ENCODE measurements around the gene CALR. TPM values are rescaled to one million over a fixed set of nuclear protein-coding genes. Genes with fewer than 3 reads are reported as not detected.

Gene CALR
- 499 to 569 TPM (median 524 TPM) in 5 replicates for total RNA-seq (2022; extraction: Qiagen RNA extraction; ENCODE audit: low read depth)

GRCh38 chr19:12937927-12938778, at the start of gene CALR:
CALR (plus strand) TSS chr19:12938609; CDS start chr19:12938680, 71 bp downstream.

GRCh38 chr19:12890787-12891552, 47.4 kb upstream of the CALR start, which contains the start of gene GCDH:
GCDH (plus strand) TSS chr19:12891160; CDS start chr19:12891305, 145 bp downstream.

GRCh38 chr19:12933287-12934072, 4.9 kb upstream of the CALR start, which contains the start of gene FARSA:
FARSA (minus strand) TSS chr19:12933711; CDS start chr19:12933696, 15 bp downstream.

GRCh38 chr19:12945479-12946091, 7.2 kb downstream of the CALR start, which contains the start of gene RAD23A:
RAD23A (plus strand) TSS chr19:12945862; CDS start chr19:12945949, 87 bp downstream.

GRCh38 chr19:12956446-12957388, 18.3 kb downstream of the CALR start, which contains the start of gene GADD45GIP1:
GADD45GIP1 (minus strand) TSS chr19:12957223; CDS start chr19:12957212, 11 bp downstream.

GRCh38 chr19:12969292-12969988, 31.0 kb downstream of the CALR start, which contains the start of gene DAND5:
DAND5 (plus strand) TSS chr19:12969576; CDS start chr19:12969661, 85 bp downstream.

Other genes with a start within 250 kb of the CALR start
- 9.5 to 13.2 TPM (median 12.2 TPM) in 5 replicates for gene FBXW9, start 242.0 kb upstream of the CALR start, total RNA-seq (2022; extraction: Qiagen RNA extraction; ENCODE audit: low read depth)
- 25.3 to 34.1 TPM (median 31.2 TPM) in 5 replicates for gene TNPO2, start 214.7 kb upstream of the CALR start, total RNA-seq (2022; extraction: Qiagen RNA extraction; ENCODE audit: low read depth)
- gene TRIR, start 203.9 kb upstream of the CALR start, total RNA-seq (2022; extraction: Qiagen RNA extraction; ENCODE audit: low read depth), result 169 to 203 TPM (median 185 TPM) in 5 replicates
- 69.5 to 100 TPM (median 92.3 TPM) in 5 replicates for gene GET3, start 201.1 kb upstream of the CALR start, total RNA-seq (2022; extraction: Qiagen RNA extraction; ENCODE audit: low read depth)
- gene BEST2, start 186.8 kb upstream of the CALR start, total RNA-seq (2022; extraction: Qiagen RNA extraction; ENCODE audit: low read depth), result 0.10 to 0.26 TPM (median 0.22 TPM) in 5 replicates
- 9.9 to 11.6 TPM (median 10.9 TPM) in 5 replicates for gene HOOK2, start 163.1 kb upstream of the CALR start, total RNA-seq (2022; extraction: Qiagen RNA extraction; ENCODE audit: low read depth)
- gene JUNB, start 147.1 kb upstream of the CALR start, total RNA-seq (2022; extraction: Qiagen RNA extraction; ENCODE audit: low read depth), result 121 to 193 TPM (median 166 TPM) in 5 replicates
- gene PRDX2, start 136.8 kb upstream of the CALR start, total RNA-seq (2022; extraction: Qiagen RNA extraction; ENCODE audit: low read depth), result 0.40 to 1.1 TPM (median 0.49 TPM) in 5 replicates
- 7.3 to 16.4 TPM (median 14.3 TPM) in 4 of 5 replicates, not detected in the other for gene THSD8, start 136.5 kb upstream of the CALR start, total RNA-seq (2022; extraction: Qiagen RNA extraction; ENCODE audit: low read depth)
- gene RNASEH2A, start 132.0 kb upstream of the CALR start, total RNA-seq (2022; extraction: Qiagen RNA extraction; ENCODE audit: low read depth), result 34.0 to 49.5 TPM (median 45.5 TPM) in 5 replicates
- 0.15 to 0.56 TPM (median 0.38 TPM) in 4 of 5 replicates, not detected in the other for gene RTBDN, start 104.0 kb upstream of the CALR start, total RNA-seq (2022; extraction: Qiagen RNA extraction; ENCODE audit: low read depth)
- 0.89 to 3.0 TPM (median 2.4 TPM) in 5 replicates for gene MAST1, start 100.1 kb upstream of the CALR start, total RNA-seq (2022; extraction: Qiagen RNA extraction; ENCODE audit: low read depth)
- gene DNASE2, start 57.2 kb upstream of the CALR start, total RNA-seq (2022; extraction: Qiagen RNA extraction; ENCODE audit: low read depth), result 24.2 to 32.6 TPM (median 30.6 TPM) in 5 replicates
- not detected in 5 replicates for gene KLF1, start 51.4 kb upstream of the CALR start, total RNA-seq (2022; extraction: Qiagen RNA extraction; ENCODE audit: low read depth)
- 8.2 to 10.8 TPM (median 8.9 TPM) in 5 replicates for gene GCDH, start 47.4 kb upstream of the CALR start, total RNA-seq (2022; extraction: Qiagen RNA extraction; ENCODE audit: low read depth)
- 0.31 to 0.72 TPM (median 0.46 TPM) in 5 replicates for gene SYCE2, start 19.3 kb upstream of the CALR start, total RNA-seq (2022; extraction: Qiagen RNA extraction; ENCODE audit: low read depth)
- 66.1 to 75.6 TPM (median 72.9 TPM) in 5 replicates for gene FARSA, start 4.9 kb upstream of the CALR start, total RNA-seq (2022; extraction: Qiagen RNA extraction; ENCODE audit: low read depth)
- 67.4 to 79.0 TPM (median 77.0 TPM) in 5 replicates for gene RAD23A, start 7.3 kb downstream of the CALR start, total RNA-seq (2022; extraction: Qiagen RNA extraction; ENCODE audit: low read depth)
- gene GADD45GIP1, start 18.6 kb downstream of the CALR start, total RNA-seq (2022; extraction: Qiagen RNA extraction; ENCODE audit: low read depth), result 37.2 to 58.7 TPM (median 53.1 TPM) in 5 replicates
- 0.07 to 0.32 TPM (median 0.10 TPM) in 4 of 5 replicates, not detected in the other for gene DAND5, start 31.0 kb downstream of the CALR start, total RNA-seq (2022; extraction: Qiagen RNA extraction; ENCODE audit: low read depth)
- gene NFIX, start 56.9 kb downstream of the CALR start, total RNA-seq (2022; extraction: Qiagen RNA extraction; ENCODE audit: low read depth), result 2.9 to 4.4 TPM (median 3.8 TPM) in 5 replicates
- gene LYL1, start 164.2 kb downstream of the CALR start, total RNA-seq (2022; extraction: Qiagen RNA extraction; ENCODE audit: low read depth), result 0.64 to 0.94 TPM (median 0.75 TPM) in 5 replicates
- gene TRMT1, start 178.1 kb downstream of the CALR start, total RNA-seq (2022; extraction: Qiagen RNA extraction; ENCODE audit: low read depth), result 36.8 to 41.2 TPM (median 37.5 TPM) in 5 replicates
- gene NACC1, start 179.7 kb downstream of the CALR start, total RNA-seq (2022; extraction: Qiagen RNA extraction; ENCODE audit: low read depth), result 30.5 to 43.4 TPM (median 36.1 TPM) in 5 replicates
- 42.8 to 53.3 TPM (median 52.1 TPM) in 5 replicates for gene STX10, start 211.8 kb downstream of the CALR start, total RNA-seq (2022; extraction: Qiagen RNA extraction; ENCODE audit: low read depth)
- gene IER2, start 211.8 kb downstream of the CALR start, total RNA-seq (2022; extraction: Qiagen RNA extraction; ENCODE audit: low read depth), result 36.3 to 53.3 TPM (median 48.7 TPM) in 5 replicates

Measured in A549 treated with GW870086 at 1 μM for 4 hours (cell line).